K562 (cell line): ENCODE measurements around the gene RIN3. TPM values are rescaled to one million over a fixed set of nuclear protein-coding genes. Genes with fewer than 3 reads are reported as not detected.

ENCODE experiments used
- ATAC-seq: fragments of 200-7000 bp; cut with Tn5 transposase; 3 replicates; pipeline ENCODE4 v1.9.1; 2020; ENCODE audit warnings: moderate library complexity
- BruUV-seq: library from RNA; stranded (reverse); fragments of 400-500 nt; replicated peaks from 2 replicates; lab custom pipeline; 2021; lab: Mats Ljungman, UMichigan
- CTCF ChIA-PET: fragments of 300-600 bp; formaldehyde crosslinking; extraction: SDS; loops from one replicate; lab custom pipeline; 2021; ENCODE audit warnings: low intra/inter-chr PET ratio; lab: Yijun Ruan, JAX
- POLR2A ChIA-PET: fragments of 300-600, 350-650 bp; sonication (Branson Sonifier 250); formaldehyde crosslinking; extraction: SDS; loops from one replicate; lab custom pipeline; 2021; ENCODE audit warnings: antibody characterized with exemption, inconsistent platforms; lab: Yijun Ruan, JAX
- DNase-seq, 4 experiments: peaks; one replicate each; pipeline versions ENCODE4 v3.0.0 to v3.0.0-alpha.2; 2011 to 2018; ENCODE audit warnings: low spot score in 3 of 4, mixed read lengths in 3 of 4; ENCODE audit errors: extremely low read depth in 1 of 4
- FAIRE-seq: peaks from 2 replicates; lab custom pipeline; 2011; peaks lifted over from hg19 to GRCh38; lab: Jason Lieb, UNC
- H2AFZ ChIP-seq: 2 replicates; pipeline ENCODE4 v1.6.0; 2011; ENCODE audit warnings: low read depth, low read length, control low read depth, inconsistent platforms
- H3K27ac ChIP-seq: fragments of 200-600 bp; 3 replicates; pipeline ENCODE4 v1.8.0; 2011; ENCODE audit warnings: low read depth, mild to moderate bottlenecking, control low read depth, inconsistent platforms, low read length, moderate library complexity, mixed read lengths; ENCODE audit errors: extremely low read depth
- H3K27me3 ChIP-seq, 2 experiments: fragments of 300-600 bp in 1 of 2; 2 replicates in 1 of 2; 3 replicates in 1 of 2; pipeline versions ENCODE4 v1.6.0 to v1.8.0; 2011; ENCODE audit warnings: inconsistent platforms in 2 of 2, low read length in 2 of 2, mild to moderate bottlenecking in 1 of 2, mixed read lengths in 1 of 2, moderate library complexity in 1 of 2; ENCODE audit not compliant: control insufficient read depth in 2 of 2, insufficient read depth in 2 of 2
- H3K36me3 ChIP-seq: fragments of 300-600 bp; 3 replicates; pipeline ENCODE4 v1.8.0; 2011; ENCODE audit warnings: mild to moderate bottlenecking, low read length, inconsistent platforms; ENCODE audit not compliant: control insufficient read depth, insufficient read depth
- H3K4me1 ChIP-seq, 2 experiments: fragments of 200-600 bp in 1 of 2; replicated peaks in 1 of 2; 2 replicates in 1 of 2; 3 replicates in 1 of 2; pipeline versions ENCODE4 v1.5.1 to v1.8.0; 2011; ENCODE audit warnings: inconsistent platforms in 2 of 2, low read length in 2 of 2, mild to moderate bottlenecking in 1 of 2, mixed read lengths in 1 of 2, moderate library complexity in 1 of 2; ENCODE audit not compliant: control insufficient read depth in 2 of 2, insufficient read depth in 2 of 2
- H3K4me2 ChIP-seq: 2 replicates; pipeline ENCODE4 v1.6.1; 2011; ENCODE audit warnings: low read length, control low read depth, inconsistent platforms, mixed read lengths; ENCODE audit not compliant: insufficient read depth
- H3K4me3 ChIP-seq: fragments of 200-600 bp; sonication (generic), shearing (Covaris generic); 2 replicates; pipeline ENCODE4 v1.5.1; 2016; ENCODE audit warnings: control low read depth, inconsistent platforms
- H3K79me2 ChIP-seq: fragments of 200-600 bp; 3 replicates; pipeline ENCODE4 v1.8.0; 2011; ENCODE audit warnings: low read length, inconsistent platforms; ENCODE audit not compliant: control insufficient read depth, insufficient read depth
- H3K9ac ChIP-seq, 2 experiments: 2 replicates each; pipeline versions ENCODE4 v1.6.0 to v1.6.1; 2011; ENCODE audit warnings: low read depth in 2 of 2, low read length in 2 of 2, control low read depth in 1 of 2, inconsistent platforms in 1 of 2, mild to moderate bottlenecking in 1 of 2, mixed read lengths in 1 of 2; ENCODE audit not compliant: insufficient read depth in 1 of 2
- H3K9me1 ChIP-seq: one replicate; pipeline ENCODE4 v1.6.0; 2011; ENCODE audit warnings: inconsistent platforms, mild to moderate bottlenecking, low read length, moderate library complexity; ENCODE audit not compliant: control insufficient read depth, insufficient read depth
- H3K9me3 ChIP-seq: replicated peaks from 2 replicates; pipeline ENCODE4 v1.5.1; 2011; ENCODE audit warnings: low read depth, low read length, inconsistent platforms; ENCODE audit not compliant: control insufficient read depth, insufficient read depth
- H4K20me1 ChIP-seq: replicated peaks from 2 replicates; pipeline ENCODE4 v1.6.1; 2011; ENCODE audit warnings: low read length, inconsistent platforms, mixed read lengths; ENCODE audit not compliant: control insufficient read depth, insufficient read depth
- BMI1 ChIP-seq: fragments of 150-350 bp; IDR thresholded peaks from 2 replicates; pipeline ENCODE4 v1.6.1; 2014; ENCODE audit warnings: low read length
- BRCA1 ChIP-seq, 2 experiments: fragments of 450-650 bp in 1 of 2; sonication (generic) in 1 of 2; formaldehyde crosslinking in 1 of 2; IDR thresholded peaks; 2 replicates each; pipeline versions ENCODE4 v1.5.0 to v1.6.1; 2017 to 2020; ENCODE audit warnings: mild to moderate bottlenecking in 1 of 2, missing genetic modification reagents in 1 of 2
- BRF1 ChIP-seq: IDR thresholded peaks from 3 replicates; pipeline ENCODE4 v1.6.1; 2011; ENCODE audit warnings: borderline replicate concordance, mild to moderate bottlenecking; ENCODE audit not compliant: insufficient read length; ENCODE audit errors: extremely low read depth
- FIP1L1 ChIP-seq: fragments of 200-400 bp; formaldehyde crosslinking; IDR thresholded peaks from 2 replicates; pipeline ENCODE4 v1.6.1; 2018; ENCODE audit warnings: mild to moderate bottlenecking, low read depth, low read length; ENCODE audit not compliant: poor library complexity, severe bottlenecking
- GTF2A2 ChIP-seq: IDR thresholded peaks from 2 replicates; pipeline ENCODE4 v1.6.1; 2016; ENCODE audit warnings: mild to moderate bottlenecking, missing genetic modification characterization, missing compliant biosample characterization
- HNRNPLL ChIP-seq: fragments of 200-400 bp; formaldehyde crosslinking; IDR thresholded peaks from 2 replicates; pipeline ENCODE4 v1.6.1; 2017; ENCODE audit warnings: low read length, low read depth, mild to moderate bottlenecking; ENCODE audit not compliant: poor library complexity, severe bottlenecking
- MAZ ChIP-seq, 2 experiments: fragments of 450-650 bp in 1 of 2; sonication (generic) in 1 of 2; formaldehyde crosslinking; IDR thresholded peaks in 1 of 2; conservative IDR thresholded peaks in 1 of 2; 2 replicates each; pipeline versions ENCODE4 v1.4.0 to v1.5.0; 2020; ENCODE audit warnings: mild to moderate bottlenecking in 1 of 2, missing genetic modification reagents in 1 of 2
- PTTG1 ChIP-seq: fragments of 450-650 bp; IDR thresholded peaks from 2 replicates; pipeline ENCODE4 v1.6.1; 2016; ENCODE audit warnings: low read depth, mild to moderate bottlenecking, missing genetic modification characterization, missing compliant biosample characterization
- ZBTB7A ChIP-seq: IDR thresholded peaks from 2 replicates; pipeline ENCODE4 v1.6.1; 2011; ENCODE audit warnings: low read depth, mild to moderate bottlenecking, low read length, moderate library complexity, borderline replicate concordance; ENCODE audit not compliant: control insufficient read depth
- WGBS: fragments of 100-300 bp; shearing (Covaris generic); methylation state at CpG from one replicate; pipeline ENCODE4 v1.1.6; 2016; ENCODE audit warnings: low coverage, mixed read lengths; ENCODE audit not compliant: insufficient coverage; ENCODE audit errors: missing lambda C conversion rate; 5-methylcytosine and 5-hydroxymethylcytosine counted together
- in situ Hi-C: fragments of 300-500 bp; cut with MboI; formaldehyde crosslinking; loops from 4 replicates; pipeline ENCODE4 v1.15.0; 2018; ENCODE audit warnings: inconsistent platforms, mixed read lengths
- intact Hi-C: fragments of 100-400 bp; cut with micrococcal nuclease; formaldehyde crosslinking; loops from 2 replicates; pipeline ENCODE4 v1.14.2; 2022
- polyA plus RNA-seq, 8 experiments: library from polyadenylated mRNA; depleted of rRNA in 4 of 8; stranded (reverse) in 5 of 8; unstranded in 3 of 8; fragments of >200 nt; fragmentation: Nextera tagmentation in 2 of 8; fragmentation: Illumina TruSeq in 1 of 8; extraction: Ambion mirVana in 2 of 8; extraction: Trizol in 1 of 8; gene quantifications; 2 replicates each; pipeline versions ENCODE4 v1.2.1 to v1.2.3, GENCODE V29; 2011 to 2014; ENCODE audit warnings: inconsistent platforms in 1 of 8, missing spikeins in 1 of 8
- total RNA-seq, 7 experiments: library from RNA; depleted of rRNA in 6 of 7; stranded (reverse); fragments of >200 nt in 6 of 7; fragmentation: Illumina TruSeq in 2 of 7; extraction: Trizol in 2 of 7; gene quantifications; 2 replicates each; pipeline versions ENCODE4 v1.2.1 to v1.2.3, GENCODE V29; 2011 to 2021; ENCODE audit warnings: low replicate concordance in 1 of 7
- TF ChIP-seq, protein P1 (sequence below): fragments of 450-650 bp; conservative IDR thresholded peaks from 2 replicates; pipeline ENCODE4 v1.6.1; 2016; ENCODE audit warnings: missing genetic modification characterization, low read depth, mild to moderate bottlenecking, missing compliant biosample characterization, moderate library complexity
- TF ChIP-seq, protein P2 (sequence below): fragments of 450-650 bp; IDR thresholded peaks from 2 replicates; pipeline ENCODE4 v1.6.1; 2016; ENCODE audit warnings: mild to moderate bottlenecking

Gene RIN3
- total and polyA plus RNA-seq, 9 of the 15 experiments (the other 6 are each of a cell fraction or from before 2014, with no cell fraction given) = 0.01 to 0.49 (median 0.08) TPM; not detected in 5

DNA sequence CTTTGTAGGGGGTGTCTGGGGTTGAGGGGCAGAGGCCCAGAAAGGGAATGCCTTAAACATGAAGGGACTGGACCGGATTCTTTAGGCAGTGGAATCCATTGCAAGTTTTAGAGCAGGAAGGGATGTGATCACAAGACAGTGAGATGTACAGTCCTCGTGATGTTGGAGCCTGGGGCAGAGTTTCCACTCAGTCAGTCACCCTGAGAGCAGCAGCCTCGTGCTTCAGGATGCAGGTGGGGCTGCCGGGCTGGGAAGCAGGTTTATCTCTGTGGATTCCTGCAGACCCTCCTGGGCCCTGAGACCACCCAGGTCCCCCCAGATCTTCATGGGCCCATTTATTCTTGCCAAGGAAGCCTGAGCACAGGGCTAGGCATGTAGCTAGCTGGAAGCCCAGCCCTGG is 38.5 kb downstream of the RIN3 start:
- no TSS peak for BruUV-seq
- CTCF ChIA-PET = no interaction called here
- Histone ChIP-seq H3K36me3 (no peaks in the 10 kb centered on the region), H3K27me3 (peaks cover 0 to 13% of the 10 kb centered on the region in 2 experiments; a peak in 2 of 5 replicates), H3K27ac (no peak overlapping the region), H3K9me1 (no peaks in the 10 kb centered on the region), H3K4me3 (no peak overlapping the region), H3K79me2 (no peaks in the 10 kb centered on the region), H3K4me2 (no peak overlapping the region), H3K9ac (no peak overlapping the region), H3K9me3 (no peaks in the 10 kb centered on the region), H3K4me1 (no peaks in the 10 kb centered on the region; a peak in 1 of 5 replicates), H2AFZ (no peak overlapping the region), H4K20me1 (no peaks in the 10 kb centered on the region)
- in situ Hi-C loops (no loop called here), intact Hi-C loops (no loop called here)
- WGBS = 4% methylated on average over 4 of the region's 4 CpGs
- POLR2A ChIA-PET = no interaction called here
- no peak for TF ChIP-seq HNRNPLL
- no peak for DNase-seq
- ATAC-seq = no peak
- no peak for FAIRE-seq

DNA sequence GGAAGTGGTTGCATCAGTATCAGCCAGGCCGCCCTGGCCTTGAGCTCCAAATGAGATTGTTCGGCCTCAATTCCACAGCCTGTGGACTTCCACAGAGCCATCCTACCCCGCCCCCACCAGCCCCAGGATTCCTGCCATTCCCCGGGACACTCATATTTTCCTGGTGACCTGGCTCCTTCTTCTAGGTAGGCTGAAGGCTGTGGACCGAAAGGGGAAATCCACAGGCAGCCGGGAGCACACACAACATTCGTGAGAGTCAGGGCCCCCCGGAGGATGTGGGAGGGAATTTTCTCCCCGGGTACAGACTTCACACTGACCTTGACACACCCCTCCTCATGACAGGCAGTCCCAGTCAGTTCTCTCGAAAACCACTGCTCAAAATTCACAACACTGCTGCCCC is 39.9 kb downstream of the RIN3 start:
- DNase-seq = no peak
- H4K20me1 ChIP-seq = no peaks in the 10 kb centered on the region
- no peaks in the 10 kb centered on the region for H3K79me2 ChIP-seq
- H3K4me1 ChIP-seq = no peaks in the 10 kb centered on the region; a peak in 1 of 5 replicates
- H3K27me3 ChIP-seq = peaks cover 0 to 17% of the 10 kb centered on the region in 2 experiments; a peak in 2 of 5 replicates
- in situ Hi-C loops (no loop called here), intact Hi-C loops (no loop called here)
- no peak overlapping the region for H3K4me3 ChIP-seq
- 3% methylated on average over 8 of the region's 10 CpGs for WGBS
- H3K9ac ChIP-seq = no peak overlapping the region
- H3K36me3 ChIP-seq = no peaks in the 10 kb centered on the region
- no peaks in the 10 kb centered on the region for H3K9me3 ChIP-seq
- H3K9me1 ChIP-seq = no peaks in the 10 kb centered on the region
- no TSS peak for BruUV-seq
- TF ChIP-seq, protein P1, sequence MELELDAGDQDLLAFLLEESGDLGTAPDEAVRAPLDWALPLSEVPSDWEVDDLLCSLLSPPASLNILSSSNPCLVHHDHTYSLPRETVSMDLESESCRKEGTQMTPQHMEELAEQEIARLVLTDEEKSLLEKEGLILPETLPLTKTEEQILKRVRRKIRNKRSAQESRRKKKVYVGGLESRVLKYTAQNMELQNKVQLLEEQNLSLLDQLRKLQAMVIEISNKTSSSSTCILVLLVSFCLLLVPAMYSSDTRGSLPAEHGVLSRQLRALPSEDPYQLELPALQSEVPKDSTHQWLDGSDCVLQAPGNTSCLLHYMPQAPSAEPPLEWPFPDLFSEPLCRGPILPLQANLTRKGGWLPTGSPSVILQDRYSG (tag) = no peak
- no peak for TF ChIP-seq ZBTB7A
- TF ChIP-seq BMI1 = no peak
- TF ChIP-seq FIP1L1 = no peak
- TF ChIP-seq HNRNPLL = no peak
- TF ChIP-seq MAZ (CRISPR knock-in tag; conservative IDR thresholded peaks at IDR 0.05 in 1 of 2, IDR thresholded peaks at IDR 0.05 in 1 of 2) = no peak
- TF ChIP-seq, protein P2, sequence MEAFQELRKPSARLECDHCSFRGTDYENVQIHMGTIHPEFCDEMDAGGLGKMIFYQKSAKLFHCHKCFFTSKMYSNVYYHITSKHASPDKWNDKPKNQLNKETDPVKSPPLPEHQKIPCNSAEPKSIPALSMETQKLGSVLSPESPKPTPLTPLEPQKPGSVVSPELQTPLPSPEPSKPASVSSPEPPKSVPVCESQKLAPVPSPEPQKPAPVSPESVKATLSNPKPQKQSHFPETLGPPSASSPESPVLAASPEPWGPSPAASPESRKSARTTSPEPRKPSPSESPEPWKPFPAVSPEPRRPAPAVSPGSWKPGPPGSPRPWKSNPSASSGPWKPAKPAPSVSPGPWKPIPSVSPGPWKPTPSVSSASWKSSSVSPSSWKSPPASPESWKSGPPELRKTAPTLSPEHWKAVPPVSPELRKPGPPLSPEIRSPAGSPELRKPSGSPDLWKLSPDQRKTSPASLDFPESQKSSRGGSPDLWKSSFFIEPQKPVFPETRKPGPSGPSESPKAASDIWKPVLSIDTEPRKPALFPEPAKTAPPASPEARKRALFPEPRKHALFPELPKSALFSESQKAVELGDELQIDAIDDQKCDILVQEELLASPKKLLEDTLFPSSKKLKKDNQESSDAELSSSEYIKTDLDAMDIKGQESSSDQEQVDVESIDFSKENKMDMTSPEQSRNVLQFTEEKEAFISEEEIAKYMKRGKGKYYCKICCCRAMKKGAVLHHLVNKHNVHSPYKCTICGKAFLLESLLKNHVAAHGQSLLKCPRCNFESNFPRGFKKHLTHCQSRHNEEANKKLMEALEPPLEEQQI = no peak
- no peak for TF ChIP-seq PTTG1 (tag)
- TF ChIP-seq BRF1 = no peak
- no peak for TF ChIP-seq BRCA1 (IDR thresholded peaks at IDR 0.05)
- no peak for TF ChIP-seq BRCA1 (CRISPR knock-in tag; IDR thresholded peaks at IDR 0.05)
- no peak for TF ChIP-seq GTF2A2 (tag)
- no peak for FAIRE-seq
- ChIA-PET CTCF (no interaction called here), POLR2A (no interaction called here)
- H2AFZ ChIP-seq = no peak overlapping the region
- ATAC-seq = no peak
- no peak overlapping the region for H3K4me2 ChIP-seq
- H3K27ac ChIP-seq = no peak overlapping the region
